ENCODE measurements around the gene CLINT1. TPM values are rescaled to one million over a fixed set of nuclear protein-coding genes. Genes with fewer than 3 reads are reported as not detected.
A peak's percentile ranks its signal among the peaks of the same experiment; 100 is the strongest.

The CLINT1 gene
- total and polyA plus RNA-seq, 2 of the 4 experiments (the other 2 are of a cell fraction), result 144 to 146 TPM

DNA sequence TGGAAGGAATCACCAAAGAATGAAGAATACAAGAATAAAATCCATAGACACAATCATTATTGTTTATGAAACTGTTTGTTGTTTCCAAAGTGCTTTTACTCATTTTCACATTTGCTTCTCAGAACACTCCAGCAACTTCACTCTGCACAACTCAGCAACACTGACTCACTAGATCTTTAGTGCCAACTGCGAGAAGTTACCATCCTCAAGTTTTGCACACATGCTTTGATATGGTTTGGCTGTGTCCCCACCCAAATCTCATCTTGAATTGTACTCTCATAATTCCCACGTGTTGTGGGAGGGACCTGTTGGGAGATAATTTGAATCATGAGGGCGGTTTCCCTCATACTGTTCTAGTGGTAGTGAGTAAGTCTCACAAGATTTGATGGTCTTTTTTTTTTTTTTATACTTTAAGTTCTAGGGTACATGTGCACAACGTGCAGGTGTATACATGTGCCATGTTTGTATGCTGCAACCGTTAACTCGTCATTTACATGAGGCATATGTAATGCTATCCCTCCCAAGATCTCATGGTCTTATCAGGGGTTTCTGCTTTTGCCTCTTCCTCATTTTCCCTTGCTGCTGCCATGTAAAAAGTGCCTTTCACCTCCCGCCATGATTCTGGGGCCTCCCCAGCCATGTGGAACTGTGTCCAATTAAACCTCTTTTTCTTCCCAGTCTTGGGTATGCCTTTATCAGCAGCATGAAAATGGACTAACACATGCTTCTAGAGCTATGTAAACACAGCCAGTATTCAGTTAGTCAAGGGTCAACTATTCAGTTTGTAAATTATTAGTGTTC, 36.9 kb downstream of the CLINT1 start:
- peak overlapping the region; percentile 64 for H2BK5ac ChIP-seq (ENCODE audit: low read depth, low read length, poor library complexity, severe bottlenecking)
- H4K91ac ChIP-seq (ENCODE audit: insufficient read depth, low read depth, low read length), result no peak overlapping the region
- POLR2A ChIA-PET (ENCODE audit: unreplicated experiment), result no interaction called here
- H3K23ac ChIP-seq (ENCODE audit: low read depth, low read length), result no peak overlapping the region
- TF ChIP-seq, protein P1, sequence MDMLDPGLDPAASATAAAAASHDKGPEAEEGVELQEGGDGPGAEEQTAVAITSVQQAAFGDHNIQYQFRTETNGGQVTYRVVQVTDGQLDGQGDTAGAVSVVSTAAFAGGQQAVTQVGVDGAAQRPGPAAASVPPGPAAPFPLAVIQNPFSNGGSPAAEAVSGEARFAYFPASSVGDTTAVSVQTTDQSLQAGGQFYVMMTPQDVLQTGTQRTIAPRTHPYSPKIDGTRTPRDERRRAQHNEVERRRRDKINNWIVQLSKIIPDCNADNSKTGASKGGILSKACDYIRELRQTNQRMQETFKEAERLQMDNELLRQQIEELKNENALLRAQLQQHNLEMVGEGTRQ (IDR thresholded peaks at IDR 0.05; ENCODE audit: low read depth, low read length), result no peak
- peak; percentile 74; the same call in 1 of the 2 replicates for TF ChIP-seq MXI1 (IDR thresholded peaks at IDR 0.05; ENCODE audit: borderline replicate concordance, low read depth, low read length)
- peaks cover 2% of the 10 kb centered on the region; the same call in 1 of the 2 replicates for H3K36me3 ChIP-seq (ENCODE audit: control insufficient read depth, insufficient read depth, low read length)
- no peak overlapping the region for H2BK20ac ChIP-seq (ENCODE audit: low read depth, low read length)
- H2AK9ac ChIP-seq (replicated peaks; ENCODE audit: low read depth, low read length, poor library complexity), result no peak overlapping the region
- H3K4me2 ChIP-seq (ENCODE audit: low read depth, low read length), result peak overlapping the region; percentile 69
- H3K9me3 ChIP-seq (ENCODE audit: control insufficient read depth, insufficient read depth, low read length), result no peaks in the 10 kb centered on the region
- H3K4me1 ChIP-seq (ENCODE audit: control insufficient read depth, insufficient read depth, low read length), result peaks cover 13% of the 10 kb centered on the region
- intact Hi-C loops (cut with micrococcal nuclease) (loop anchor here (2.0 to 10.0 kb wide), 3 partner anchors 37 to 1310 kb away; partner anchors contain the start of gene CLINT1), dilution Hi-C loops (cut with HindIII; ENCODE audit: low sequenced_read_pairs, unreplicated experiment) (loop anchor here (25.0 kb wide), 1 partner anchor 190 kb away; no protein-coding TSS in a partner anchor), in situ Hi-C loops (cut with MboI; ENCODE audit: low sequenced_read_pairs) (no loop called here)
- H3K27me3 ChIP-seq (ENCODE audit: control insufficient read depth, insufficient read depth, low read length), result no peaks in the 10 kb centered on the region
- peaks cover 56% of the 10 kb centered on the region for H4K20me1 ChIP-seq (ENCODE audit: insufficient read depth, low read length)
- no peak overlapping the region for H2BK120ac ChIP-seq (ENCODE audit: low read depth, low read length)
- no TSS peak for BruUV-seq (replicated peaks)
- CTCF ChIA-PET, result interaction anchor here (0.6 kb wide), 1 partner anchor 252 kb away, joined by 3 read pairs; no protein-coding TSS in a partner anchor
- H3K14ac ChIP-seq (replicated peaks; ENCODE audit: low read depth, low read length), result no peak overlapping the region
- H3K9ac ChIP-seq (ENCODE audit: low read depth, low read length), result no peak overlapping the region
- no peak overlapping the region for H4K5ac ChIP-seq (ENCODE audit: low read depth, low read length)
- no peak overlapping the region for H3K18ac ChIP-seq (ENCODE audit: low read depth, low read length)
- no peak overlapping the region for H2BK15ac ChIP-seq (ENCODE audit: low read depth, low read length)
- peak overlapping the region; percentile 23; the same call in 1 of the 2 replicates for H3K27ac ChIP-seq (ENCODE audit: insufficient read depth, low read length)
- DNase-seq (peak; percentile 70), ATAC-seq (ENCODE audit: low read depth) (peak; percentile 95)
- H3K9me1 ChIP-seq (ENCODE audit: insufficient read depth, low read length), result peaks cover 5% of the 10 kb centered on the region; the same call in 1 of the 2 replicates
- no peak overlapping the region for H3K4me3 ChIP-seq (ENCODE audit: insufficient read depth, low read depth, low read length)
- no peak overlapping the region for H4K8ac ChIP-seq (ENCODE audit: low read depth in 2 of 2, low read length in 2 of 2)
- H3K4ac ChIP-seq (ENCODE audit: low read depth, low read length), result no peak overlapping the region
- WGBS, 2 experiments (ENCODE audit: extremely low coverage in 2 of 2, insufficient read length in 1 of 2), result 100% methylated on average over 3 of the region's 7 CpGs; no CpG with 5 or more reads in 1 of the 2 experiments
- no peak overlapping the region for H3K56ac ChIP-seq (ENCODE audit: extremely low read depth, insufficient read depth, low read length)
- H2AK5ac ChIP-seq (ENCODE audit: low read depth, low read length), result no peak overlapping the region
- no peak overlapping the region for H2AFZ ChIP-seq (replicated peaks; ENCODE audit: low read length, poor library complexity)
- peaks cover 10 to 48% of the 10 kb centered on the region in 2 experiments for H3K79me1 ChIP-seq (ENCODE audit: low read depth in 1 of 2, low read length in 2 of 2)

All from IMR-90 (cell line).